ENCODE data around the gene GPR153. TPM values are rescaled to one million over a fixed set of nuclear protein-coding genes. Genes with fewer than 3 reads are reported as not detected.
A peak's percentile ranks its signal among the peaks of the same experiment; 100 is the strongest.

GPR153 gene
- total and polyA plus RNA-seq, 2 of the 13 experiments (the other 11 are each of a cell fraction or from before 2014, with no cell fraction given), result 0.22 to 0.31 TPM

- TF ChIP-seq THAP8 (CRISPR knock-in tag; IDR thresholded peaks at IDR 0.05; ENCODE audit: borderline replicate concordance) (no peak), KDM1A (CRISPR knock-in tag; IDR thresholded peaks at IDR 0.05) (no peak), TOPORS (CRISPR knock-in tag; IDR thresholded peaks at IDR 0.05) (no peak), SMARCE1 (IDR thresholded peaks at IDR 0.05; ENCODE audit: borderline replicate concordance) (no peak), AKNA (CRISPR knock-in tag; IDR thresholded peaks at IDR 0.05; ENCODE audit: borderline replicate concordance) (no peak), HINFP (CRISPR knock-in tag; IDR thresholded peaks at IDR 0.05; ENCODE audit: low read depth) (no peak), SIX1 (CRISPR knock-in tag; IDR thresholded peaks at IDR 0.05; ENCODE audit: borderline replicate concordance) (no peak), ZNF687 (CRISPR knock-in tag; IDR thresholded peaks at IDR 0.05) (0 out of 2 replicates have a peak, but pooled peaks have one; percentile 14), EEA1 (CRISPR knock-in tag; IDR thresholded peaks at IDR 0.05; ENCODE audit: borderline replicate concordance) (no peak), BCL3 (CRISPR knock-in tag; IDR thresholded peaks at IDR 0.05) (no peak), CSRNP1 (CRISPR knock-in tag; IDR thresholded peaks at IDR 0.05) (no peak), ZBTB7B (CRISPR knock-in tag; IDR thresholded peaks at IDR 0.05) (no peak), SNRNP70 (IDR thresholded peaks at IDR 0.05; ENCODE audit: low read depth, low read length) (no peak)
Observed at GRCh38 chr1:6248932-6249738, 11.8 kb downstream of the GPR153 start (continued).

Data from HepG2 (cell line).